Loucy (cell line): ENCODE measurements around the gene SETBP1.

Source experiments
- H2AFZ ChIP-seq: fragments of 200-600 bp; sonication (generic); 2 replicates; pipeline ENCODE4 v1.6.0; 2016; ENCODE audit warnings: antibody characterized with exemption, mild to moderate bottlenecking, low read length, moderate library complexity
- H3F3A ChIP-seq: fragments of 200-600 bp; 2 replicates; pipeline ENCODE4 v1.6.0; 2016; ENCODE audit warnings: antibody characterized with exemption, low read depth, mild to moderate bottlenecking
- H3K27me3 ChIP-seq: fragments of 200-600 bp; sonication (generic); 2 replicates; pipeline ENCODE4 v1.6.1; 2014; ENCODE audit warnings: low read length, mild to moderate bottlenecking; ENCODE audit not compliant: insufficient read depth, poor library complexity, severe bottlenecking
- H3K36me3 ChIP-seq: fragments of 200-600 bp; sonication (generic); 2 replicates; pipeline ENCODE4 v1.6.1; 2016; ENCODE audit warnings: low read length; ENCODE audit not compliant: insufficient read depth
- H3K4me1 ChIP-seq: fragments of 200-600 bp; sonication (generic); 2 replicates; pipeline ENCODE4 v1.5.1; 2014; ENCODE audit warnings: low read length, mild to moderate bottlenecking; ENCODE audit not compliant: insufficient read depth, poor library complexity, severe bottlenecking
- H3K4me2 ChIP-seq: fragments of 200-600 bp; sonication (generic); 2 replicates; pipeline ENCODE4 v1.6.0; 2014; ENCODE audit warnings: antibody characterized with exemption, low read length, low read depth, mild to moderate bottlenecking; ENCODE audit not compliant: poor library complexity, severe bottlenecking
- H3K4me3 ChIP-seq: fragments of 200-600 bp; sonication (generic); 2 replicates; pipeline ENCODE4 v1.5.1; 2014; ENCODE audit warnings: low read length, mild to moderate bottlenecking, mixed read lengths; ENCODE audit not compliant: poor library complexity, severe bottlenecking
- H3K79me2 ChIP-seq: fragments of 200-600 bp; sonication (generic); 2 replicates; pipeline ENCODE4 v1.6.1; 2014; ENCODE audit warnings: low read length; ENCODE audit not compliant: insufficient read depth
- H3K9ac ChIP-seq: fragments of 200-600 bp; sonication (generic); 2 replicates; pipeline ENCODE4 v1.6.0; 2014; ENCODE audit warnings: mild to moderate bottlenecking, low read depth, low read length, moderate library complexity; ENCODE audit not compliant: poor library complexity, severe bottlenecking
- H3K9me2 ChIP-seq: fragments of 200-600 bp; sonication (generic); replicated peaks from 2 replicates; pipeline ENCODE4 v1.6.1; 2016; ENCODE audit warnings: low read depth, low read length, mixed read lengths
- H3K9me3 ChIP-seq: fragments of 200-600 bp; sonication (generic); 2 replicates; pipeline ENCODE4 v1.6.1; 2014; ENCODE audit warnings: mild to moderate bottlenecking, antibody characterized with exemption, low read length, low read depth; ENCODE audit not compliant: insufficient read depth
- H4K20me1 ChIP-seq: fragments of 200-600 bp; sonication (generic); 2 replicates; pipeline ENCODE4 v1.6.0; 2014; ENCODE audit warnings: antibody characterized with exemption, low read length, mild to moderate bottlenecking; ENCODE audit not compliant: insufficient read depth, poor library complexity, severe bottlenecking
- EZH2phosphoT487 ChIP-seq: fragments of 200-600 bp; IDR thresholded peaks from 2 replicates; pipeline ENCODE4 v1.6.1; 2018; ENCODE audit warnings: antibody characterized with exemption, mild to moderate bottlenecking, moderate library complexity, borderline replicate concordance
- TF ChIP-seq, protein P1 (sequence below): fragments of 200-600 bp; sonication (generic); conservative IDR thresholded peaks from 2 replicates; pipeline ENCODE4 v1.5.1; 2014; ENCODE audit warnings: mild to moderate bottlenecking, antibody characterized with exemption, low read length

SETBP1 gene

DNA sequence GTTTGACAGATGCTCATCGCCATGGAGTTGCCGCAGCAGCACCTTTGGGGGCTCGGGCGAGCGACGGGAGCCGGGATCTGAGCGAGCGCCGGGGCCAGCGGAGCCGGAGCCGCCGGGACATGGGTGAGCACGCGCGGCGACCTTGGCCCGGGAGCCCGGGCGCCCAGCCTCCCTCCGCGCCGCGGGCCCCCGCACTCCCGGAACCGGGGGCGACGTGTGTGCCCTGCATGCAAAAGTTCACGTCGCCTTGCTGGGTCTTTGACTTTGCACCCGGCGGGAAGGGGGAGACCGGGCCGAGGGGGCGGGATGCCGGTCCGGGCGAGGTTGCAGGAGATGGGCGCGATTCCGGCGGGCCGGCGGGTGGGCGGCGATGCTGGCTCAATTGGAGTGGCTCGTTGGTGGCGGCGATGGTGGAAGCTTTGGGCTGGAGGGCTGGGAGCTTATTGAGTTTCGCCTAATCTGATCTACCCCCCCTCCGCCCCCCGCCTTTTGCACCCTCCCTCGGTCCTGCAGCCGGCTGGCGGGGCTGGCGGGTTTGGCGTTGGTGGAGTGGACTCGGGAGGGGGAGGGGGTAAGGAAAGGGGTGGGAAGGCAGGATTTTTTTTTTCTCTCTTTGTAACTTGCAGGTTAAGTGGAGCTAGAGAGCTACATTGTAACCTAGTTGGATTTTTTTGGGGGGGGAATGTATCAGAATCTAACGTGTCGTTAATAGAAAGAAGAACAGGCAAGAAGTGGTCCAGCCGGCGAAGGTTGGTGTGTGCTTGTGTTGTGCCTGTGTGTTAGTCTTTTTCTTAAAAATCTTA lies at the start of gene SETBP1:
SETBP1 (plus strand) TSS at position 616 of the 803 bp plus-strand sequence. CDS start 20,459 bp downstream, outside the sequence.
- H2AFZ ChIP-seq = peak within 1 kb of the TSS; percentile 74
- H3K79me2 ChIP-seq = peaks cover 49% of the 10 kb centered on the region

GRCh38 chr18:44632469-44633145 lies 48.1 kb upstream of the SETBP1 start:
- no peak overlapping the region for H3K9ac ChIP-seq
- no peaks in the 10 kb centered on the region for H3K4me1 ChIP-seq
- no peaks in the 10 kb centered on the region for H4K20me1 ChIP-seq
- H2AFZ ChIP-seq = no peak overlapping the region
- no peaks in the 10 kb centered on the region for H3F3A ChIP-seq
- H3K9me2 ChIP-seq = no peaks in the 10 kb centered on the region
- no peaks in the 10 kb centered on the region for H3K27me3 ChIP-seq
- H3K36me3 ChIP-seq = no peaks in the 10 kb centered on the region
- H3K79me2 ChIP-seq = no peaks in the 10 kb centered on the region
- H3K9me3 ChIP-seq = no peaks in the 10 kb centered on the region
- H3K4me3 ChIP-seq = no peak overlapping the region
- H3K4me2 ChIP-seq = no peak overlapping the region
- TF ChIP-seq, protein P1, sequence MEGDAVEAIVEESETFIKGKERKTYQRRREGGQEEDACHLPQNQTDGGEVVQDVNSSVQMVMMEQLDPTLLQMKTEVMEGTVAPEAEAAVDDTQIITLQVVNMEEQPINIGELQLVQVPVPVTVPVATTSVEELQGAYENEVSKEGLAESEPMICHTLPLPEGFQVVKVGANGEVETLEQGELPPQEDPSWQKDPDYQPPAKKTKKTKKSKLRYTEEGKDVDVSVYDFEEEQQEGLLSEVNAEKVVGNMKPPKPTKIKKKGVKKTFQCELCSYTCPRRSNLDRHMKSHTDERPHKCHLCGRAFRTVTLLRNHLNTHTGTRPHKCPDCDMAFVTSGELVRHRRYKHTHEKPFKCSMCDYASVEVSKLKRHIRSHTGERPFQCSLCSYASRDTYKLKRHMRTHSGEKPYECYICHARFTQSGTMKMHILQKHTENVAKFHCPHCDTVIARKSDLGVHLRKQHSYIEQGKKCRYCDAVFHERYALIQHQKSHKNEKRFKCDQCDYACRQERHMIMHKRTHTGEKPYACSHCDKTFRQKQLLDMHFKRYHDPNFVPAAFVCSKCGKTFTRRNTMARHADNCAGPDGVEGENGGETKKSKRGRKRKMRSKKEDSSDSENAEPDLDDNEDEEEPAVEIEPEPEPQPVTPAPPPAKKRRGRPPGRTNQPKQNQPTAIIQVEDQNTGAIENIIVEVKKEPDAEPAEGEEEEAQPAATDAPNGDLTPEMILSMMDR = no peak
- no peak for TF ChIP-seq EZH2phosphoT487

More for the DNA sequence above, at the start of gene SETBP1:
- Histone ChIP-seq H3K9me3 (no peaks in the 10 kb centered on the region), H3F3A (no peaks in the 10 kb centered on the region), H3K4me2 (peak within 1 kb of the TSS; percentile 91), H3K4me3 (peak within 1 kb of the TSS; percentile 94), H3K9me2 (no peaks in the 10 kb centered on the region), H4K20me1 (peaks cover 25% of the 10 kb centered on the region), H3K4me1 (peaks cover 47% of the 10 kb centered on the region), H3K27me3 (no peaks in the 10 kb centered on the region), H3K9ac (peak within 1 kb of the TSS; percentile 92), H3K36me3 (no peaks in the 10 kb centered on the region)
- TF ChIP-seq, protein P1 = no peak

GRCh38 chr18:44635546-44635945 lies 45.1 kb upstream of the SETBP1 start:
- no peaks in the 10 kb centered on the region for H4K20me1 ChIP-seq
- TF ChIP-seq, protein P1 = no peak
- no peak for TF ChIP-seq EZH2phosphoT487
- no peaks in the 10 kb centered on the region for H3K36me3 ChIP-seq
- H3K4me3 ChIP-seq = no peak overlapping the region
- no peak overlapping the region for H3K4me2 ChIP-seq
- no peaks in the 10 kb centered on the region for H3F3A ChIP-seq
- no peaks in the 10 kb centered on the region for H3K4me1 ChIP-seq
- no peak overlapping the region for H3K9ac ChIP-seq
- no peaks in the 10 kb centered on the region for H3K79me2 ChIP-seq
- H3K9me3 ChIP-seq = no peaks in the 10 kb centered on the region
- H3K9me2 ChIP-seq = no peaks in the 10 kb centered on the region
- H2AFZ ChIP-seq = no peak overlapping the region
- no peaks in the 10 kb centered on the region for H3K27me3 ChIP-seq
